SU-DHL-6 (cell line): ENCODE results near the gene HEATR5A.

Experiments used
- CTCF ChIP-seq: fragments of 200-600 bp; sonication (generic); IDR thresholded peaks from one replicate; pipeline ENCODE4 v1.5.1; 2017; ENCODE audit warnings: antibody characterized with exemption, mild to moderate bottlenecking, low read length, moderate library complexity; ENCODE audit not compliant: insufficient read depth, poor library complexity, severe bottlenecking
- EZH2phosphoT487 ChIP-seq: fragments of 200-600 bp; sonication (generic), shearing (Covaris generic); conservative IDR thresholded peaks from 2 replicates; pipeline ENCODE4 v1.6.1; 2018; ENCODE audit warnings: mild to moderate bottlenecking, antibody characterized with exemption, low read length, moderate library complexity, mixed read lengths

DNA sequence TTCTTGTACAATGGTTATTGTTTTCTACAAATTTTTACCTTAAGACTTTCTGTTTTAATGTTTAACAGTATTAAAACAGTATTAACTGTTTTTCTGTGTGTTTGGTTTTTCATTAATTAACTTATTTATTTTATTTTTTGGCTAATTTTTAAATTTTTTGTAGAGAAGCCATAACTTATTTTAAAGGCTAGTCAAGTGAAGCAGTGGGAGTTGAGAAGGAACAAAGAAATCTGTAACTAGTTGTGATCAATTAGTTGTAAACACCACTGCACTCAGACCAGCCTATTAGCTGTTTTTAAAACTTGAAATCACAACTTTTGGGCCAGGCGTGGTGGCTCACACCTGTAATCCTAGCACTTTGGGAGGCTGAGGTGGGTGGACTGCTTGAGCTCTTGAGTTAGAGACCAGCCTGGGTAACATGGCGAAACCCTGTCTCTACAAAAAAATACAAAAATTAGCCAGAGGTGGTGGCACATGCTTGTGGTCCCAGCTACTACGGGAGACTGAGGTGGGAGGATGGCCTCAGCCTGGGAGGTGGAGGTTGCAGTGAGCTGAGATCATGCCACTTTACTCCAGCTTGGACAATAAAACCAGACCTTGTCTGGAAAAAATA, 161.8 kb downstream of the HEATR5A start:
- TF ChIP-seq CTCF = no peak
- TF ChIP-seq EZH2phosphoT487 = no peak
